Neural progenitor cell (in vitro differentiated cells): ENCODE measurements around the gene PRKCH.

ENCODE experiments used
- EZH2 ChIP-seq: fragments of 200-600 bp; sonication (generic); IDR thresholded peaks from 2 replicates; pipeline ENCODE4 v1.6.1; 2017; ENCODE audit warnings: antibody characterized with exemption, mild to moderate bottlenecking, moderate library complexity
- EZH2phosphoT487 ChIP-seq: fragments of 200-600 bp; sonication (generic); IDR thresholded peaks from 2 replicates; pipeline ENCODE4 v1.6.1; 2017; ENCODE audit warnings: antibody characterized with exemption
- TF ChIP-seq, protein P1 (sequence below): fragments of 200-600 bp; sonication (generic); IDR thresholded peaks from 2 replicates; pipeline ENCODE4 v1.5.1; 2017; ENCODE audit warnings: antibody characterized with exemption, mild to moderate bottlenecking

DNA sequence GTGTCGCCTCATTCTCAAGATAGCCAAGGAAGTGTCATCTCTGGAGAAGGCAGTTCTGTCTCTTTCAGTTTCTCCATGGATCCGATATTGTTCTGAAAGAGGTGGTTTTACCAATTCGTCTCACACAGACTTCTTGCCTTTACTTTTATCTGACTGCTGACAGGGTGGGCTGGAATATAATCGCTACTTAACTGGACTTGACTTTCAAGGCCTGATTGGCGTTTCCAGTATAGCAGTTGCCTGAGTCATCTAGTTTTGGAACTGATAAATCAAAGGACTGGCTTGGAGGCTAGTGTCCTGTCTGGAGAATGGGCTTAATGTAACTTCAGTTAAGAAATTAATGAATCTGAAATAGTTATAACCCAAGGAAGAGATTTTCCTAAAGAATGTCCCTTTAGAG, 21.6 kb downstream of the PRKCH start:
- TF ChIP-seq, protein P1, sequence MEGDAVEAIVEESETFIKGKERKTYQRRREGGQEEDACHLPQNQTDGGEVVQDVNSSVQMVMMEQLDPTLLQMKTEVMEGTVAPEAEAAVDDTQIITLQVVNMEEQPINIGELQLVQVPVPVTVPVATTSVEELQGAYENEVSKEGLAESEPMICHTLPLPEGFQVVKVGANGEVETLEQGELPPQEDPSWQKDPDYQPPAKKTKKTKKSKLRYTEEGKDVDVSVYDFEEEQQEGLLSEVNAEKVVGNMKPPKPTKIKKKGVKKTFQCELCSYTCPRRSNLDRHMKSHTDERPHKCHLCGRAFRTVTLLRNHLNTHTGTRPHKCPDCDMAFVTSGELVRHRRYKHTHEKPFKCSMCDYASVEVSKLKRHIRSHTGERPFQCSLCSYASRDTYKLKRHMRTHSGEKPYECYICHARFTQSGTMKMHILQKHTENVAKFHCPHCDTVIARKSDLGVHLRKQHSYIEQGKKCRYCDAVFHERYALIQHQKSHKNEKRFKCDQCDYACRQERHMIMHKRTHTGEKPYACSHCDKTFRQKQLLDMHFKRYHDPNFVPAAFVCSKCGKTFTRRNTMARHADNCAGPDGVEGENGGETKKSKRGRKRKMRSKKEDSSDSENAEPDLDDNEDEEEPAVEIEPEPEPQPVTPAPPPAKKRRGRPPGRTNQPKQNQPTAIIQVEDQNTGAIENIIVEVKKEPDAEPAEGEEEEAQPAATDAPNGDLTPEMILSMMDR: no peak
- TF ChIP-seq EZH2 (no peak), EZH2phosphoT487 (no peak)
